H9 (cell line): ENCODE results near the gene HOXC6. TPM values are rescaled to one million over a fixed set of nuclear protein-coding genes. Genes with fewer than 3 reads are reported as not detected.

ENCODE experiments used
- DNase-seq: peaks from one replicate; pipeline ENCODE4 v3.0.0-alpha.2; 2017
- H2AFZ ChIP-seq: one replicate; pipeline ENCODE4 v1.6.1; 2013; ENCODE audit warnings: mild to moderate bottlenecking, low read length, control low read depth, moderate library complexity
- H2AK5ac ChIP-seq: 2 replicates; pipeline ENCODE4 v1.6.1; 2013; ENCODE audit warnings: low read length, control low read depth, mixed read lengths; ENCODE audit not compliant: insufficient read length
- H2BK120ac ChIP-seq: one replicate; pipeline ENCODE4 v1.6.1; 2013; ENCODE audit warnings: low read depth, mild to moderate bottlenecking, low read length, control low read depth, inconsistent platforms; ENCODE audit not compliant: poor library complexity, severe bottlenecking
- H2BK12ac ChIP-seq: 2 replicates; pipeline ENCODE4 v1.6.1; 2013; ENCODE audit warnings: low read length, control low read depth, mixed read lengths, low read depth; ENCODE audit not compliant: insufficient read length
- H2BK15ac ChIP-seq: 2 replicates; pipeline ENCODE4 v1.6.1; 2013; ENCODE audit warnings: low read depth, low read length, control low read depth
- H2BK20ac ChIP-seq: one replicate; pipeline ENCODE4 v1.6.1; 2013; ENCODE audit warnings: low read depth, mild to moderate bottlenecking, low read length, control low read depth, inconsistent platforms; ENCODE audit not compliant: poor library complexity, severe bottlenecking
- H2BK5ac ChIP-seq: 2 replicates; pipeline ENCODE4 v1.6.1; 2013; ENCODE audit warnings: low read length, control low read depth, mixed read lengths; ENCODE audit not compliant: insufficient read length
- H3K14ac ChIP-seq: 2 replicates; pipeline ENCODE4 v1.6.1; 2013; ENCODE audit warnings: low read length, control low read depth; ENCODE audit not compliant: insufficient read depth
- H3K18ac ChIP-seq: 2 replicates; pipeline ENCODE4 v1.6.1; 2013; ENCODE audit warnings: low read depth, mild to moderate bottlenecking, mixed read lengths, low read length, control low read depth; ENCODE audit not compliant: insufficient read length
- H3K23ac ChIP-seq: 2 replicates; pipeline ENCODE4 v1.6.1; 2013; ENCODE audit warnings: low read length, control low read depth, mixed read lengths, low read depth; ENCODE audit not compliant: insufficient read length
- H3K23me2 ChIP-seq: 2 replicates; pipeline ENCODE4 v1.6.1; 2013; ENCODE audit warnings: low read depth, mild to moderate bottlenecking, mixed read lengths, low read length, control low read depth; ENCODE audit not compliant: insufficient read length, poor library complexity, severe bottlenecking
- H3K27ac ChIP-seq: 2 replicates; pipeline ENCODE4 v1.5.1; 2013; ENCODE audit warnings: low read length, control low read depth, mixed read lengths, low read depth; ENCODE audit not compliant: insufficient read length
- H3K27me3 ChIP-seq: 2 replicates; pipeline ENCODE4 v1.6.1; 2013; ENCODE audit warnings: low read length, control low read depth, inconsistent platforms; ENCODE audit not compliant: insufficient read depth
- H3K4ac ChIP-seq: 2 replicates; pipeline ENCODE4 v1.6.1; 2013; ENCODE audit warnings: low read depth, mild to moderate bottlenecking, control low read depth, inconsistent platforms, low read length, moderate library complexity
- H3K4me1 ChIP-seq: 2 replicates; pipeline ENCODE4 v1.6.1; 2013; ENCODE audit warnings: low read length, control low read depth, inconsistent platforms; ENCODE audit not compliant: insufficient read depth
- H3K4me2 ChIP-seq: 2 replicates; pipeline ENCODE4 v1.6.1; 2013; ENCODE audit warnings: low read length, control low read depth, mixed read lengths; ENCODE audit not compliant: insufficient read length, insufficient read depth
- H3K56ac ChIP-seq: 2 replicates; pipeline ENCODE4 v1.6.1; 2013; ENCODE audit warnings: low read depth, mild to moderate bottlenecking, mixed read lengths, low read length, control low read depth; ENCODE audit not compliant: insufficient read length
- H3K79me1 ChIP-seq: 2 replicates; pipeline ENCODE4 v1.6.1; 2013; ENCODE audit warnings: low read depth, mild to moderate bottlenecking, moderate library complexity, low read length, control low read depth, inconsistent platforms; ENCODE audit not compliant: insufficient read depth, poor library complexity, severe bottlenecking
- H3K79me2 ChIP-seq: 2 replicates; pipeline ENCODE4 v1.6.1; 2013; ENCODE audit warnings: low read length, control low read depth, inconsistent platforms; ENCODE audit not compliant: insufficient read depth
- H3K9ac ChIP-seq: 2 replicates; pipeline ENCODE4 v1.6.1; 2013; ENCODE audit warnings: low read length, control low read depth, mixed read lengths; ENCODE audit not compliant: insufficient read length; ENCODE audit errors: extremely low read depth
- H3K9me3 ChIP-seq: one replicate; pipeline ENCODE4 v1.6.1; 2013; ENCODE audit warnings: low read depth, low read length, inconsistent platforms; ENCODE audit not compliant: control insufficient read depth
- H3T11ph ChIP-seq: one replicate; pipeline ENCODE4 v1.6.1; 2013; ENCODE audit warnings: mild to moderate bottlenecking, low read length, control low read depth, inconsistent platforms
- H4K20me1 ChIP-seq: one replicate; pipeline ENCODE4 v1.6.1; 2013; ENCODE audit not compliant: control insufficient read depth, insufficient read length, insufficient read depth
- H4K5ac ChIP-seq: 2 replicates; pipeline ENCODE4 v1.6.1; 2013; ENCODE audit warnings: low read depth, mild to moderate bottlenecking, mixed read lengths, low read length, control low read depth; ENCODE audit not compliant: insufficient read length
- H4K8ac ChIP-seq: replicated peaks from 2 replicates; pipeline ENCODE4 v1.6.1; 2013; ENCODE audit warnings: low read length, control low read depth, mixed read lengths, low read depth; ENCODE audit not compliant: insufficient read length
- H4K91ac ChIP-seq: 2 replicates; pipeline ENCODE4 v1.6.1; 2013; ENCODE audit warnings: low read depth, mild to moderate bottlenecking, moderate library complexity, mixed read lengths, low read length, control low read depth; ENCODE audit not compliant: insufficient read length
- H3K27ac Mint-ChIP-seq, 3 experiments: 2 replicates in 2 of 3; 3 replicates in 1 of 3; pipeline ENCODE4 v1.8.0; 2020 to 2021; ENCODE audit warnings: mixed read lengths in 3 of 3, mild to moderate bottlenecking in 1 of 3, moderate library complexity in 1 of 3
- H3K27me3 Mint-ChIP-seq: 2 replicates; pipeline ENCODE4 v1.8.0; 2021; ENCODE audit warnings: low read depth, mild to moderate bottlenecking, moderate library complexity, mixed read lengths
- H3K36me3 Mint-ChIP-seq, 3 experiments: 2 replicates in 2 of 3; 3 replicates in 1 of 3; pipeline ENCODE4 v1.8.0; 2020 to 2021; ENCODE audit warnings: low read depth in 3 of 3, mixed read lengths in 3 of 3; ENCODE audit not compliant: insufficient read depth in 1 of 3
- H3K4me1 Mint-ChIP-seq, 2 experiments: 2 replicates each; pipeline ENCODE4 v1.8.0; 2020; ENCODE audit warnings: mixed read lengths in 2 of 2
- H3K4me3 Mint-ChIP-seq, 2 experiments: 2 replicates in 1 of 2; 3 replicates in 1 of 2; pipeline ENCODE4 v1.8.0; 2020 to 2021; ENCODE audit warnings: mild to moderate bottlenecking in 2 of 2, mixed read lengths in 2 of 2, moderate library complexity in 1 of 2
- H3K9me3 Mint-ChIP-seq, 2 experiments: 2 replicates in 1 of 2; 3 replicates in 1 of 2; pipeline ENCODE4 v1.8.0; 2020; ENCODE audit warnings: mild to moderate bottlenecking in 2 of 2, mixed read lengths in 2 of 2, moderate library complexity in 1 of 2
- CTCF ChIP-seq: fragments of 200-600 bp; sonication (generic); conservative IDR thresholded peaks from 3 replicates; pipeline ENCODE4 v1.8.0; 2021; ENCODE audit warnings: antibody characterized with exemption, mild to moderate bottlenecking
- WGBS: extraction: QIAGEN DNeasy Blood & Tissue Kit; methylation state at CpG from one replicate; pipeline ENCODE4 v1.1.7; 2013; ENCODE audit warnings: missing lambda C conversion rate, low lambda C conversion rate, mixed read lengths; ENCODE audit not compliant: insufficient read length; ENCODE audit errors: extremely low coverage; 5-methylcytosine and 5-hydroxymethylcytosine counted together
- total RNA-seq: library from RNA; stranded (reverse); gene quantifications from 2 replicates; pipeline ENCODE4 v1.2.1, GENCODE V29; 2021

Gene HOXC6
- total RNA-seq, 1 experiment from 2014 or later, result not detected

- Histone ChIP-seq H3K56ac (no peak overlapping the region), H3K9me3 (no peaks in the 10 kb centered on the region), H3K18ac (no peak overlapping the region), H2BK20ac (no peak overlapping the region), H2AFZ (no peak overlapping the region), H3K23me2 (no peaks in the 10 kb centered on the region), H3K79me1 (no peaks in the 10 kb centered on the region), H3K27ac (no peak overlapping the region), H2BK12ac (no peak overlapping the region), H3K4me1 (no peaks in the 10 kb centered on the region), H4K91ac (no peak overlapping the region), H3K4ac (no peak overlapping the region), H4K8ac (no peak overlapping the region), H4K20me1 (no peaks in the 10 kb centered on the region), H4K5ac (no peak overlapping the region), H3K27me3 (peaks cover 97% of the 10 kb centered on the region), H3K14ac (no peak overlapping the region), H2BK15ac (no peak overlapping the region), H3K23ac (no peak overlapping the region), H3T11ph (no peak overlapping the region), H3K9ac (no peak overlapping the region), H2AK5ac (no peak overlapping the region), H2BK120ac (no peak overlapping the region), H2BK5ac (no peak overlapping the region), H3K4me2 (no peak overlapping the region), H3K79me2 (no peaks in the 10 kb centered on the region)
- no peak for TF ChIP-seq CTCF
- Mint-ChIP-seq H3K27ac (no peak overlapping the region; a peak in 1 of 7 replicates), H3K27me3 (peaks cover 100% of the 10 kb centered on the region), H3K9me3 (peaks cover 12 to 15% of the 10 kb centered on the region in 2 experiments; a peak in 4 of 5 replicates), H3K36me3 (peaks cover 0 to 2% (median 2%) of the 10 kb centered on the region in 3 experiments; a peak in 3 of 7 replicates), H3K4me1 (peaks cover 8 to 18% of the 10 kb centered on the region in 2 experiments), H3K4me3 (no peak overlapping the region)
- no CpG with 5 or more reads among the region's 15 CpGs for WGBS
- DNase-seq, result no peak
Observed at GRCh38 chr12:53978477-53979356, 49.5 kb upstream of the HOXC6 start.
